Liver (tissue), 3 donors: ENCODE data around the gene GCKR.

Experiments
- EGR1 ChIP-seq, 2 donors: IDR thresholded peaks; 2 replicates each; pipeline ENCODE4 v1.6.1; 2016 to 2018; ENCODE audit warnings: antibody characterized with exemption in 2 of 2, low read depth in 2 of 2
- FOXA1 ChIP-seq: IDR thresholded peaks from 2 replicates; pipeline ENCODE4 v1.6.1; 2016; ENCODE audit warnings: antibody characterized with exemption
- GABPA ChIP-seq, 2 donors: IDR thresholded peaks in 1 of 2; conservative IDR thresholded peaks in 1 of 2; 2 replicates each; pipeline ENCODE4 v1.6.1; 2016; ENCODE audit warnings: antibody characterized with exemption in 2 of 2, mild to moderate bottlenecking in 1 of 2, moderate library complexity in 1 of 2
- JUND ChIP-seq, 2 donors: IDR thresholded peaks; 2 replicates each; pipeline ENCODE4 v1.6.1; 2016; ENCODE audit warnings: antibody characterized with exemption in 2 of 2
- RAD21 ChIP-seq, 2 donors: IDR thresholded peaks; 2 replicates each; pipeline ENCODE4 v1.6.1; 2016; ENCODE audit warnings: antibody characterized with exemption in 2 of 2, mild to moderate bottlenecking in 2 of 2
- RXRA ChIP-seq, 2 donors: IDR thresholded peaks; 2 replicates each; pipeline ENCODE4 v1.6.1; 2017 to 2018; ENCODE audit warnings: antibody characterized with exemption in 2 of 2, mild to moderate bottlenecking in 1 of 2
- SP1 ChIP-seq: IDR thresholded peaks from 2 replicates; pipeline ENCODE4 v1.6.1; 2018; ENCODE audit warnings: antibody characterized with exemption, mild to moderate bottlenecking
- TAF1 ChIP-seq: conservative IDR thresholded peaks from 2 replicates; pipeline ENCODE4 v1.6.1; 2016; ENCODE audit warnings: antibody characterized with exemption, mild to moderate bottlenecking
- TF ChIP-seq, protein P1 (sequence below): fragments of 150-350 bp; IDR thresholded peaks from 2 replicates; pipeline ENCODE4 v1.5.1; 2017; ENCODE audit warnings: improper control_type of control experiment, low read depth, low read length; ENCODE audit not compliant: missing input control
- TF ChIP-seq, protein P2 (sequence below): IDR thresholded peaks from 2 replicates; pipeline ENCODE4 v1.6.1; 2016; ENCODE audit warnings: antibody characterized with exemption
- TF ChIP-seq, protein P3 (sequence below): IDR thresholded peaks from 2 replicates; pipeline ENCODE4 v1.6.1; 2016; ENCODE audit warnings: antibody characterized with exemption
- TF ChIP-seq, protein P4 (sequence below): IDR thresholded peaks from 2 replicates; pipeline ENCODE4 v1.6.1; 2016; ENCODE audit warnings: antibody characterized with exemption
- donor health status: healthy.
- donor health status: healthy.

DNA sequence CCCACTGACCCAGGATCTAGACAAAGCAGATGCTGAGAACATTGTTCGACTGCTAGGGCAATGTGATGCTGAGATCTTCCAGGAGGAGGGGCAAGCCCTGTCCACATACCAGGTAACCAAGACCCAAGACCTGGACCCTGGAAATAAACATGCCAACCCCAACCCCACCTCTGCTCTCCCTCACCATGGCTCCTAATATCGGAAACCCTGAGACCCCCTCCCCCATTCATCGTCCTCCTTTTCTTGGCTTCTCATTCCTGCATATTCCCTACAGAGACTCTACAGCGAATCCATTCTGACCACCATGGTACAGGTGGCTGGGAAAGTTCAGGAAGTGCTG lies 619 bp downstream of the GCKR start:
- no peak for TF ChIP-seq SP1
- TF ChIP-seq, protein P1, sequence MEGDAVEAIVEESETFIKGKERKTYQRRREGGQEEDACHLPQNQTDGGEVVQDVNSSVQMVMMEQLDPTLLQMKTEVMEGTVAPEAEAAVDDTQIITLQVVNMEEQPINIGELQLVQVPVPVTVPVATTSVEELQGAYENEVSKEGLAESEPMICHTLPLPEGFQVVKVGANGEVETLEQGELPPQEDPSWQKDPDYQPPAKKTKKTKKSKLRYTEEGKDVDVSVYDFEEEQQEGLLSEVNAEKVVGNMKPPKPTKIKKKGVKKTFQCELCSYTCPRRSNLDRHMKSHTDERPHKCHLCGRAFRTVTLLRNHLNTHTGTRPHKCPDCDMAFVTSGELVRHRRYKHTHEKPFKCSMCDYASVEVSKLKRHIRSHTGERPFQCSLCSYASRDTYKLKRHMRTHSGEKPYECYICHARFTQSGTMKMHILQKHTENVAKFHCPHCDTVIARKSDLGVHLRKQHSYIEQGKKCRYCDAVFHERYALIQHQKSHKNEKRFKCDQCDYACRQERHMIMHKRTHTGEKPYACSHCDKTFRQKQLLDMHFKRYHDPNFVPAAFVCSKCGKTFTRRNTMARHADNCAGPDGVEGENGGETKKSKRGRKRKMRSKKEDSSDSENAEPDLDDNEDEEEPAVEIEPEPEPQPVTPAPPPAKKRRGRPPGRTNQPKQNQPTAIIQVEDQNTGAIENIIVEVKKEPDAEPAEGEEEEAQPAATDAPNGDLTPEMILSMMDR: no peak
- TF ChIP-seq, protein P2, sequence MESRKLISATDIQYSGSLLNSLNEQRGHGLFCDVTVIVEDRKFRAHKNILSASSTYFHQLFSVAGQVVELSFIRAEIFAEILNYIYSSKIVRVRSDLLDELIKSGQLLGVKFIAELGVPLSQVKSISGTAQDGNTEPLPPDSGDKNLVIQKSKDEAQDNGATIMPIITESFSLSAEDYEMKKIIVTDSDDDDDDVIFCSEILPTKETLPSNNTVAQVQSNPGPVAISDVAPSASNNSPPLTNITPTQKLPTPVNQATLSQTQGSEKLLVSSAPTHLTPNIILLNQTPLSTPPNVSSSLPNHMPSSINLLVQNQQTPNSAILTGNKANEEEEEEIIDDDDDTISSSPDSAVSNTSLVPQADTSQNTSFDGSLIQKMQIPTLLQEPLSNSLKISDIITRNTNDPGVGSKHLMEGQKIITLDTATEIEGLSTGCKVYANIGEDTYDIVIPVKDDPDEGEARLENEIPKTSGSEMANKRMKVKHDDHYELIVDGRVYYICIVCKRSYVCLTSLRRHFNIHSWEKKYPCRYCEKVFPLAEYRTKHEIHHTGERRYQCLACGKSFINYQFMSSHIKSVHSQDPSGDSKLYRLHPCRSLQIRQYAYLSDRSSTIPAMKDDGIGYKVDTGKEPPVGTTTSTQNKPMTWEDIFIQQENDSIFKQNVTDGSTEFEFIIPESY: no peak
- TF ChIP-seq TAF1: no peak
- no peak for TF ChIP-seq EGR1 (IDR thresholded peaks at IDR 0.05; ENCODE audit: low read depth in 2 of 2)
- no peak for TF ChIP-seq FOXA1
- no peak for TF ChIP-seq RAD21 (IDR thresholded peaks at IDR 0.05)
- TF ChIP-seq JUND (IDR thresholded peaks at IDR 0.05): no peak
- TF ChIP-seq, protein P3, sequence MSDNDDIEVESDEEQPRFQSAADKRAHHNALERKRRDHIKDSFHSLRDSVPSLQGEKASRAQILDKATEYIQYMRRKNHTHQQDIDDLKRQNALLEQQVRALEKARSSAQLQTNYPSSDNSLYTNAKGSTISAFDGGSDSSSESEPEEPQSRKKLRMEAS: no peak
- TF ChIP-seq RXRA (IDR thresholded peaks at IDR 0.05): no peak
- no peak for TF ChIP-seq GABPA (IDR thresholded peaks at IDR 0.05 in 1 of 2, conservative IDR thresholded peaks at IDR 0.05 in 1 of 2)
- TF ChIP-seq, protein P4, sequence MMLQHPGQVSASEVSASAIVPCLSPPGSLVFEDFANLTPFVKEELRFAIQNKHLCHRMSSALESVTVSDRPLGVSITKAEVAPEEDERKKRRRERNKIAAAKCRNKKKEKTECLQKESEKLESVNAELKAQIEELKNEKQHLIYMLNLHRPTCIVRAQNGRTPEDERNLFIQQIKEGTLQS: no peak
